Pons (tissue), 1 donor: ENCODE results near the gene ZNF24.
A peak's percentile ranks its signal among the peaks of the same experiment; 100 is the strongest.

Source experiments
- DNase-seq: peaks from one replicate; pipeline ENCODE4 v3.0.0-alpha.2; 2016; ENCODE audit warnings: low spot score

Gene ZNF24

DNA sequence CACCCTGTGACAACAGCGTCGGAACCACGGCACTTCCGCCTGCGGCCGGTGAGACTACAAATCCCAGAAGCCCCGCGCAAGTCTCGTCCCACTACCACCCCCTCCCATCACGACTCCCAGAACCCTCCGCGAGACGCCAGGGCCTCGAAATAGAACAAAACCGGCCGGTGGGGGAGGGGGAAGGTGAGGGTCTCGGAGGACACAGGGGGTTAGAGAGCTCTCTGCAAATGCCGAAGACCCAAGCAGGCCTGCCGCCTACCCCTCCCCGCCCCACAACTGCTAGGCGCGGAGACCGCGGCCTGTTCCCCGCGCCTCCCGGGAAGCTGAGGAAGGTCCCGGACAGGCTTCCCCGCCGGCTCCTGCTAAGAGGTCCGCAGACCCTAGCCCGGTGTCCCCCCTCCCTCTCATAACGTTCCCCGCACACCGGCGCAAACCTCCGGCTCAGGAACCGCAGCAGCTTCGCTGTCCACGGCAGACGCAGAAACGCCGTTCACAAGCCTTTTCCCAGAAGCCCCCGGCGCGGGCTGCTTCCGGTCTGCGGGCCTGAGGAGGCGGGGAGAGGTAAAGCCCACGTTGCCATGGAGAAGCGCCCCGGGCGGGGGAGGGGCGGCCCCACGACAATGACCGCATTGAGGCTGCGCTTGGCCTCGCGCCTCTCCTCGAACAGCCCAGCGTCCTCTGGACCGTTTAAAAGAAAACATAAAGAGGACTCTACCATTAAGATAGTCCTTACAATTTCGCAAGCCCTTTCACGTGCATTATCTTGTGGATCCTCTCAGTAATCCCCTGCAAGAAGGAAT is at the start of gene ZNF24:
Gene ZNF24, minus strand, starts transcription at position 485 of the 800 bp plus-strand sequence. CDS start 3,770 bp downstream, outside the sequence.
- peak; percentile 97 for DNase-seq

DNA sequence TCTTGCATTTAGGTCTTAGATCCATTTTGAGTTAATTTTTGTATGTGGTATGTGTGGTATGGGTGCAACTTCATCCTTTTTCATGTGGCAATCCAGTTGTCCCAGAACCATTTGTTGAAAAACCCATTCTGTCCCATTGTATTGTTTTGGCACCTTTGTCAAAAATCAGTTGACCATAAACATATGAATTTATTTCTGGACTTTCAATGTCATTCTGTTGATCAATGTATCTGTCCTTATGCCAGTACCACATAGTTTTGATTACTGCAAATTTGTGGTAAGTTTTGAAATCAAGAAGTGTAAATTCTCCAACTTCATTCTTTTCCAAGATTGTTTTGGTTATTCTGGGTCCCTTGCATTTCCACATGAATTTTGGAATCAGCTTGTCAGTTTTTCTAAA is 49.5 kb upstream of the ZNF24 start:
- DNase-seq, result no peak

DNA sequence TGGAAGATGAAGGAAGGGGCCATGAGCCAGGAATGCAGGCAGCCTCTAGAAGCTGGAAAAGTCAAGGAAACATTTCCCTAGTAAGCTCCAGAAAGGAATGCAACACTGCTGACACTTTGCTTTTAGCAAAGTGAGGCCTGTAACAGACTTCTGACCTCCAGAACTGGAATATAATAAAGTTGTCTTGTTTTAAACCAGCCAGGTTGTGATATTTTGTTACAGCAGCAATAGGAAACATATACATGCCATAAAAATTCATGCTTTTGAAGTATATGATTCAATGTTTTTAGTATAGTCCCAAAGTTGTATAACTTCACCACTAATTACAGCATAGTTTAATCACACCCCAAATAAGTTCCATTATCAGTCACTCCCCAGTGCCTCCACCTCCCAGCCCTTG is 48.2 kb upstream of the ZNF24 start:
- DNase-seq, result no peak

DNA sequence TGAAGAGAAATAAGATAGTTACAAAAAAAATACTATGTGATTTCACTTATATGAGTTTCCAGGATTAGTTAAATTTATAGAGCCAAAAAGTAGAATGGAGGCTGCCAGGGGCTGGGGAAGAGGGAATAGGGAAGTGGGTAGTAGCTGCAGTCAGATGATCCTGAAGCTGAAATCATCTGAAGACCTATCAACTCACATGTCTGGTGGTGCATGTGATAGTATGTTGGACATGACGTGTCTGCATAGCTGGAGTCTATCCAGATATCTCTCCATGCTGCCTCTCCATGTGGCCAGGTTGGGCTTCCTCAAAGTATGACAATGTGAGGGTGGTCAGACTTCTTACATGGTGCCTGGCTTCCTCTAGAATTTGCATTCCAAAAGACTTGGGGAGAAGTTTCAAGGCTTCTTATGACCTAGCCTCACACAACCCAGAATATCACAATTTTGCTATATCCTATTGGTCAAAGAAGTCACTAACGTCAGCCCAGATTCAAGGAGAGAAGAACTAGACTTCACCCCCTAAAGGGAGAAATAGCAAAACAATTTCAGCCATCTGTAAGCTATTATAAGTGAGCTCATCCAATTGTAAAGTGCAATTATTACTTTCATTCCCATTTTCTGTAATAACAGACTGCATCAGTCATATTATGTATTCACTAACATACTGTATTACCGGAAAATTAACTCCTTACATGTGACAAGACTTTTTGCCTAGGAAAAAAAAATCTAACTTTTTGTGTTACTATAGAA is 46.9 kb upstream of the ZNF24 start:
- peak; percentile 9 for DNase-seq

DNA sequence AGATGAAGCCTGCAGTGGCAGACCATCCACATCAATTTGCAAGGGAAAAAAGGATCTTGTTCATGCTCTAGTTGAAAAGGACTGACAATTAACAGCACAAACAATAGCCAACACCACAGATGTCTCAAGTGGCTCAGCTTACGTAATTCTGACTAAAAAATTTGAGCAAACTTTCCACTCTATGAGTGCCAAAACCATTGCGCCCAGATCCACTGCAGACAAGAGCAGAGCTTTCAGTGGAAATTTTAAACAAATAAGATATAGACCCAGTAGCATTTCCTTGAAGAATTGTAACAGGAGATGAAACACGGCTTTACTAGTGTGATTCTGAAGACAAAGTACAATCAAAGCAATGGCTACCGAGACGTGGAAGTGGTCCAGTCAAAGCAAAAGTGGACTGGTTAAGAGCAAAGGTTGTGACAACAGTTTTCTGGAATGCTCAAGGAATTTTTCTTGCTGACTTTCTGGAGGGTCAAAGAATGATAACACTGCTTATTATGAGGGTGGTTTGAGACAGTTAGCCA is 44.9 kb upstream of the ZNF24 start:
- DNase-seq, result peak; percentile 63

DNA sequence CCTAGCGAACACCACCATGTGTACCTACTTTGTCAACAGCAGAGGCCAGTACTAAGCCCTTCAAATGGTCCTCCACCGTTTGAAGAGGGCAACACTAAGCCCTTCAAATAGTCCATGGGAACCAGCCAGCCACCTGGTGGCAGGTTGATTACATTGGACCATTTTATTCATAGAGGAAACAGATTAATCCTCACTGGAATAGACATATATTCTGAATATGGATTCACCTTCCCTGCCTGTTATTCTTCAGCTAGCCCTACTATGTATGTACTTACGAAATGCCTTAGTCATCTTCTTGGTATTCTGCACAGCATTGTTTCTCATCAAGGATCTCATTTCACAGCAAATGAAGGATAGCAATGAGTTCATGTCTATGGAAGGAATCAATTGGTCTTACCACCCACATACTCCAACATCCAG is 42.9 kb upstream of the ZNF24 start:
- DNase-seq, result no peak

DNA sequence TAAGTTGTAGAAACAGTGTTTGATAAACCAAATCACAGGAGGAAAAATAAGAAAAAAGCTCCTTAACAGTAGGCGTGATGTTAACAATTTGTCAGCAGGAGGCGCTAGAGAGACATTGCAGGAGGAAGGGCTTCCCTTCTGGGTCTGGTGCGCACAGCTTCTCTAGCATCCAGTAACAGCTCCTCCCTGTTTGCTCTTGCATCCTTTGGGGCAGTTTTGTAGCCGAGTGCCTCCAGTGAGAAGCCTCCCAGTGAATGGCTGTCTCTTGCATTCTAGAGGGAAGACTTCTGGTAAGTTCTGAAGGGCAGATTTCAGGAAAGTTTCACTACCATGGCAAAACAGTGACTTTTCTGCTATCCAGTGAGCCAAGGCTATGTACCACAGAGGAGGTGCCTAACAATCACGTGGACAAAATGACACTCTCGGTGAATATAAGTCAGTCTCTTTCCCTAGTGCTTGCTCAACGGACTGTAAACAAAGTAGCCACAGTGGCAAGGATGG is 42.4 kb upstream of the ZNF24 start:
- DNase-seq, result peak; percentile 93

DNA sequence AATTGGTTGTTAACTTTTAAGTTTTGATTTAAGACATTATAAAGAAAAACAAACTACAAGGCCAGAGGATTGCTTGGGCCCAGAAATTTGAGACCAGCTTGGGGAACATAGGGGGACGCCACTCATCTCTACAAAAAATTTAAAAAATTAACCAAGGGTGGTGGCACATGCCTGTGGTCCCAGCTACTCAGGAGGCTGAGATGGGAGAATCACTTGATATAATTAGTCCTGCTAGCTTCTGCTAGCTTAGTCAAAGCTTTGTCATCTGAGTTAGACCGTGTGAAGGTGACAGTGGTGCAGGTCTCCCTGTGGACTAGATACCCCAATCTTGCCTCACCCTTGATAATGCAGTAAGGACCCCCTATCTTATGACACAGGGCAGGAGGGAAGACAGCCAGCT is 38.9 kb upstream of the ZNF24 start:
- DNase-seq, result no peak

DNA sequence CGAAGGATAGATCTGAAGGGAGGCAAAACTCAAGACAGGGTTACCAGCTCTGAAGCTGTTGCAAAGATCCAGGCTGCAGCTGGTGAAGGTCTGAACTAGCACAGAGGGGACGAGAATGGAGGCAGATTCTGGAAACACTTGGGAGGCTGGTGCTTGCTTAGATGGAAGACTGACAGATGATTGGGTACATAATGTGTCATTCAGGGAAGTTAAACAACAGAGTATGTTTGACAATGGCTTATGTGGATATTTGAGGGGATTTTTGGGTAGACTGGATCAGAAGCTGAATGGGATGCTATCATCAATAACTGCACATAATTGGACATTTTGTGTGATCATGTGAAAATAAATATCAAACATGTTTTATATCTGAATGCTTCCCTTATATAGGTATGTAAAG is 35.2 kb upstream of the ZNF24 start:
- no peak for DNase-seq

DNA sequence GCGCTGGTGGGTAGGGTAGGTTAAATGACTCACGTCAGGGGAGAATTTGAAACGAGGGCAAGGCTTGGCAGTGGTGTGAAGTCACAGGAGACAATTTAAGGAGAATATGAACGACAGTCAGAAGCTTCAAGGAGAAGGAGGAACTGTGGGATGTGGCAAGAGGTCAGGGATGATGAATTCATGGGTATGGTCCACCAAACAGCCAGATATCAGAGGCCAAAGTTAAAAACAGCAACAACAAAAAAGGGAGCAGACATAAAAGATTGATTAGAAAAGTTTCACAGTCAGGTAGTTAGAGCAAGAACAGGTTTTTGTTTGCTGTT is 34.3 kb upstream of the ZNF24 start:
- DNase-seq, result no peak

DNA sequence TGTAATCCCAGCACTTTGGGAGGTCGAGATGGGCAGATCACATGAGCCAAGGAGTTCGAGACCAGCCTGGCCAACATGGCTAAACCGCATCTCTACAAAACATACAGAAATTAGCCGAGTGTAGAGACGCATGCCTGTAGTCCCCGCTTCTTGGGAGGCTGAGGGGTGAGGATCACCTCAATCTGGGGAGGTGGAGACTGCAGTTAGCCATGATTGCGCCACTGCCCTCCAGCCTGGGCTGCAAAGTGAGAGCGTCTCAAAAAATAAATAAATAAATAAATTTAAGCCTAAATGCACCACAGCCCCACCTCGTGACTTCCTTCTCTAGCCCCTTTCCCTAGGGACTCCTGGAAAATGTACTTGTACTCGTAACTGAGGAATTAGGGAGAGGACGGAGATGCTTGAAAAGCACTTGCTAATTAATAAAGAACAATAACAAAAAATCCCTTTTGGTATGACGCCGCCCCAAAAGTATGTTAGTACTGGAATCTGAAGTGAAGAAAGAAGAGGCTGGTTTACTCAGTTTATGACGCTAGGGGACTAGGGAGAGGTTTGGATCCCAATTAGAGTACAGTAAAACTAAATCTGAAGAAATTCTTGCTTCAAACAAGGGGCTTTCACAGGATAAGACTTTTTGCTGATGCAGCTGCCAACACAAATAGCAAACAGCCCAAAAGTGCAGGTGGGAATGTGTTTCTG is 33.8 kb upstream of the ZNF24 start:
- DNase-seq, result no peak

DNA sequence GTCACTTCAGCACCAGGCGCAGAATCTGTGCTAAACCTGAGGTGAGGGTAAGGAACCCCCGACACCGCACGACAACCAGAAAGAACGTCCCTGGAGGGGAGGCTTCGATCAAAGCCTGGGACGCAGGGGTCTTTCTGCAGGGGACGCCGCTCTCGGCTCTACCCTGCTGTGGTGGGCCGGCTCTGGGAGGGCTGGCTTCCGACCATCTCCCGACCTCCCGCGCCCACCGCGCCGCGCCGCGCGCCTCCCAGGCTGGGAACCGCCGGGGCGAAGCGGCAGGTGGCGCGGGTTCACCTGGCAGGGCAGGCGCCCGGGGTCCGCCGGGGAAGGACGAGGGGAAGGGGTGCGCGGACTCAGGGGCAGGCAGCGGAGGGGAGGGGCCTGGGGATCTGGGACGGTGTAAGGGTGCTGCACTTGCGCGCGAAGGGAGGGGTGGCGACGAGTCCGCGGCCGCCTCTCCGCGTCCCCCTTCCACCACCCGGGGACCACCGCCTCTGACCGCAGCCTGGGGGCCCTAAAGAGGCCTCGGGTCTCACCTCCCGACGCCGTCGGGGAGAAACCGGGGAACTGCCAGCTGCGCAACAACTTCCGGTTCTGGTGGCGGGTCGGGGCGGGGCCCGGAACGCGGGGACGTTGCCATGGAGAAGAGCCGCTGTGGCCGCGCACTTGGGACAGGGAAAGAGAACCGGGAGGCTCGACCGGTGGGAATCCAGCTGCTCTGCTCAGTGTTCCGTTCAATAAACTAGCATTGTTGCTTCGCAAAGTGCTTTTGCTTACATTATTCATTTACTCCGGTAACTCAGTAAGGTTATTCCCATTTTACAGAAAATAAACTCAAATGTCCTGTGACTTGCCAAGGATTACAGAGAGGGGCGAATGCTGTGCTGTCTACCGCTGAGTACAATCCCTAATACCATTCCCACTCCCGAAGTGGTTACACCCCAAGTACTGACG is 32.8 kb upstream of the ZNF24 start, which contains the start of gene ZNF396:
Gene ZNF396, minus strand, starts transcription at position 596 of the 954 bp plus-strand sequence. CDS start 3,045 bp downstream, outside the sequence.
- peak; percentile 42 for DNase-seq

DNA sequence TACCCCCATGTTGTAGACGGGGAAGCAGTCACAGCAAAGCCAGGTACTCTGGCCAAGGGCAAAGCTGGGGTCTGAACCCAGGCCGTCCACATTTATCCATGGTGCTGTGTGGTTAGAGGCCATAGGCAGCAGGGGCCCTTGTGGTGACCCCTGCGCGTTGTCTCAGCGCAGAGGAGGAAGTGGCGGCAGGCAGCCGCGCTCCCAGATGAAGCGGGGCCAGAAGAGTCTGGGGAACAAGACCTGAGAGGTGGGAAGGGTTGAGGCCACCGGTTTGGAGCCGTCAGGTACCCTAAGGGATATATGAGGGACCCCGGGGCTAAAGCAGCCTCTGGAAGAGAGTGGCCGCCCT is 32.1 kb upstream of the ZNF24 start:
- no peak for DNase-seq

DNA sequence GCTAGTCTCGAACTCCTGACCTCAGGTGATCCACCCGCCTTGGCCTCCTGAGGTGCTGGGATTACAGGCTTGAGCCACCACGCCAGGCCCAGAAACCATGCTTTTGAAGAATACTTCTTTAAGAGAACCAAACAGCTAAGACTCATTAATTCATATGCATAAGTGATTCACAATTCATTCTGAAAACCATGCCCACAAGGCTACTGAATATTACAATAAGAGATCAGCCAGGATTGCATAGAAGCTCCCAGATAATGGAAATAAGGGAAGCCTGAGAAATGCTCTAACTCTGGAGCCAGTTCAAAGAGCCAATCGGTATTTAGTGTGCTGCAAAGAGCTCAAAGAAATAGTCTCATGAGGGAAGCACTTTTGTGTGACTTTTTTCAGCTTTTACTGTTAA is 30.5 kb upstream of the ZNF24 start:
- DNase-seq, result no peak

DNA sequence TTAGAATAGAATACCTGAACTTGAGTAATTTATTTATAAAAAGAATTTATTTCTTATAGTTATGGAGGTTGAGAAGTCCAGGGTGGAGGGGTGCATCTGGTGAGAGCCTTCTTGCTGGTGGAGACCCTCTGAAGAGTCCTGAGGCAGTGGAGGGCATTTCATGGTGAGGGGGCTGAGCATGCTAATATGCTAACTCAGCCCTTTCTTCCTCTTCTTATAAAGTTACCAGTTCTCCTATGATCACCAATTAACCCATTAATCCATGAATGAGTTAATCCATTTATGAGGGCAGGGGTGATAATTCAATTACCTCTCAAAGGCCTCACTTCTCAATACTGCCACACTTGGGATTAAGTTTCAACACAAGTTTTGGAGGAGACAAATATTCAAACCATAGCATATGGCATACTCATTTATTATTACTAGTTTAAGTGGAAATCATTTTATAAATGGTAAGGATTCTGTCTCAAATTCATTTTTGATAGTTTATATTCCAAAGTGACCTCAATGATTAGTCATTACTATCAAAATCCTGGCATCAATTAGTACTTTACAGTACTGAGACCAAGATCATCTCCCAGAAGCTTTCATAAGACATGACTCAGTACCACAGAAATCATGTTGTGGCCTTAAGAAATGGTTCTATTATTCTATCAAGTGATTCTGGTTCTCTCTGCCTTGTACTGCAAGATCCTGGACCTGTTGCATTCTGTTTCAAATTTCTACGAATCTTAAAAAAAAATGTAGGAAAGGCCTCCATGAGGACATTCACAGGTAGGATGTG is 27.4 kb upstream of the ZNF24 start:
- no peak for DNase-seq

DNA sequence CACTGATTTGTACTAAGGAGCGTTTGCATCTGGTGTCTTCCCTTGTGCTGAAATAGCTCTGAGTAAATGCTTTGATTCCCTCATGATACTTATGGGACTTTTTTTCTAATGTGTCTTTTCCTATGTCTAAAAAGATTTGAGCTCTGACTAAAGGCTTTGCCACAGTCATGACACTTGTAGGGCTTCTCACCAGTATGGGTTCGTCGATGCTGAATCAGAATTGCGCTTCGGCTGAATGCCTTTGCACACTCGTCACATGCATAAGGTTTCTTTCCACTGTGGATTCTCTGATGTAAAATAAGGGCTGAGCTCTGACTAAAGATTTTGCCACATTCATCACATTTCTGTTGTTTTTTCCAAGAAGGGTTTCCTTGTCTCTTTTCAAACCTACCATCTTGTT is 24.9 kb upstream of the ZNF24 start:
- DNase-seq, result no peak

DNA sequence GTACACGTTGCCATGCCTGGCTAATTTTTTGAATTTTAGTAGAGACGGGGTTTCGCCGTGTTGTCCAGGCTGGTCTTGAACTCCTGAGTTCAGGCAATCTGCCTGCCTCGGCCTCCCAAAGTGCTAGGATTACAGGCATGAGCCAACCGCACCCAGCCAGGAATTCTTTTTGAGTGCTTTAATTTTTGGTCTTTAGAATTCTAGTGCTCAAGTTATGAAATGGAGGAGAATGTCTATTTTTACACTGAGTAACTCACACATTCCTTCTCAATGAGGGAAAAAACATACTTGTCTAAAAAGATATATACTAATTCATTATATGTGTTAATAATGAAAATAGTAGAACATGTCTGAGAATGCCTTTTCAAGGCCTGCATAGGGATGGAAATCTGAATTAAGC is 24.4 kb upstream of the ZNF24 start:
- DNase-seq, result no peak

DNA sequence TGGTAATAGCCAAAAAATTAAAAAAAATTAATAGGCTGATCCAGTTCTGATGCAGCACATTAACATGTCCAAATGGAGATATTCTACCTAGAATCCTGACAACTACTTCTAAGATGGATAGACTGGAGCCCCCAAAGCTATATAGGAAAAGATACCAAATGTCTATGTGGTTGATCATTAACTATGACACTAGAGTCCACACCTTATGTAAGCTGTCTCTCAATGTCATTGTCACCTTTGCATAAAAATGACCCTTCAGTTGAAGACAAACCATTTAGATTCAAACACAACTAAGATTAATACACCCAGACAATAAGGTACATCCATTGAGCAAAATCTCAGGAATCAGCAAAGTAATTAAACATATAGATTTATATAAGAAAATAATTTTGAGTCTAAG is 18.3 kb upstream of the ZNF24 start:
- DNase-seq, result no peak

DNA sequence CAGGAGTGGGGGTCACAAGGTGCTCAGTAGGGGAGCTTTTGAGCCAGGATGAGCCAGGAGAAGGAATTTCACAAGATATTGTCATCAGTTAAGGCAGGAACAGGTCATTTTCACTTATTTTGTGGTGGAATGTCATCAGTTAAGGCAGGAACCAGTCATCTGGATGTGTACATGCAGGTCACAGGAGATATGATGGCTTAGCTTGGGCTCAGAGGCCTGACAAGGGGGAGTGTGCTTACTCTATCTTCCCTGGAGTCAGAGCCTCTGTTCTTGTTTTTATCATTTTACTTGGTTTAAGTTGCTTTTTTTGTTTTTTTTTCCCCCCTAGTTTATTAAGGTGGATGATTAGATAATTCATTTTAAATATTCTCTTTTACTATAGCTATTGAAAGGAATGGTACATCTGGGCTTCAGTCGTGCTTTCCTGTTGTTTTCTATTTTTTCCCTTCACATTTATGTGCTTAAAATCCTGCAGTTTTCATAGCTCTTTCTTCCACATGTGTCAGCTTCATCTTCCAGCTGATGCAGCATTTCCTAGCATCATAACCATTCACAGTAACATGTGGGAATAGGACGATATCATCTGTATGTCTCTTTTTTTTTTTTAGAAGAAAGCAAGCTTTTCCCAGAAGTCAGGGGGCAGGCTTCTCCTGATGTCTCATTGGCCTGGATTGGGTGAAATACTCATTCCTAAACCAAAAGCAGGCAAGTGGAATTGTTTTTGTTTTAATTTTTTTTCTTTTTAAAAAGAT is 17.5 kb upstream of the ZNF24 start:
- DNase-seq, result no peak

DNA sequence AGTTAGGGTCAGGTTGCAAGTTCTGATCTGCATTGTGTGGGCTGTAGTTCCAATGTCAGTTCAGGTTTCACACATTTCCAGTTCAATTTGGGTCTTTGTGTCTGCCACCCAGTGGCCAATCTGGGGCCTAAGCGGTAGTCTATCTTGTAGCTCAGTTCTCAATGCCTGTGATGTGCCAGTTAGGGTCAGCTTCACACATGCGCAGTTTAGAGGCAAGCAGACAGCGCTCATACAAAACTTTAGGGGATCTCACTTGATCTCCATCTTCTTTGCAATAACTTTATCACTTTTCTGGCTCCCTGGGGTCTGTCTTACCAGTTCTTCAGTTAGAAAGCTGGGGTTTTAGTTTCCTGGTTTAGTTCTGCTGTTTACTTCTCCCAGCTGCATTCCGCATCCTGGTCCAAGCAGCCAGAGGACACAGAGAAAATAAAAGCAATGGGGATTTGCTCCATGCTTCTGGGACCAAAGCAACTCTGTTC is 11.0 kb upstream of the ZNF24 start:
- DNase-seq, result peak; percentile 99
